Gastrocnemius medialis (tissue), 4 donors: ENCODE data around the gene PDE9A.

ENCODE experiments used
- POLR2A ChIP-seq, 2 donors: fragments of 450-650 bp; IDR thresholded peaks; one replicate each; pipeline ENCODE4 v1.6.1; 2017; ENCODE audit warnings: antibody characterized with exemption in 2 of 2, mild to moderate bottlenecking in 2 of 2, moderate library complexity in 2 of 2
- TF ChIP-seq, protein P1 (sequence below), 5 experiments: fragments of 450-650 bp in 3 of 5; fragments of 200-600 bp in 2 of 5; sonication (generic) in 2 of 5; IDR thresholded peaks in 4 of 5; conservative IDR thresholded peaks in 1 of 5; 1 replicate in 4 of 5; 2 replicates in 1 of 5; pipeline ENCODE4 v1.5.1; 2016 to 2019; ENCODE audit warnings: antibody characterized with exemption in 5 of 5, mild to moderate bottlenecking in 3 of 5, moderate library complexity in 3 of 5

DNA sequence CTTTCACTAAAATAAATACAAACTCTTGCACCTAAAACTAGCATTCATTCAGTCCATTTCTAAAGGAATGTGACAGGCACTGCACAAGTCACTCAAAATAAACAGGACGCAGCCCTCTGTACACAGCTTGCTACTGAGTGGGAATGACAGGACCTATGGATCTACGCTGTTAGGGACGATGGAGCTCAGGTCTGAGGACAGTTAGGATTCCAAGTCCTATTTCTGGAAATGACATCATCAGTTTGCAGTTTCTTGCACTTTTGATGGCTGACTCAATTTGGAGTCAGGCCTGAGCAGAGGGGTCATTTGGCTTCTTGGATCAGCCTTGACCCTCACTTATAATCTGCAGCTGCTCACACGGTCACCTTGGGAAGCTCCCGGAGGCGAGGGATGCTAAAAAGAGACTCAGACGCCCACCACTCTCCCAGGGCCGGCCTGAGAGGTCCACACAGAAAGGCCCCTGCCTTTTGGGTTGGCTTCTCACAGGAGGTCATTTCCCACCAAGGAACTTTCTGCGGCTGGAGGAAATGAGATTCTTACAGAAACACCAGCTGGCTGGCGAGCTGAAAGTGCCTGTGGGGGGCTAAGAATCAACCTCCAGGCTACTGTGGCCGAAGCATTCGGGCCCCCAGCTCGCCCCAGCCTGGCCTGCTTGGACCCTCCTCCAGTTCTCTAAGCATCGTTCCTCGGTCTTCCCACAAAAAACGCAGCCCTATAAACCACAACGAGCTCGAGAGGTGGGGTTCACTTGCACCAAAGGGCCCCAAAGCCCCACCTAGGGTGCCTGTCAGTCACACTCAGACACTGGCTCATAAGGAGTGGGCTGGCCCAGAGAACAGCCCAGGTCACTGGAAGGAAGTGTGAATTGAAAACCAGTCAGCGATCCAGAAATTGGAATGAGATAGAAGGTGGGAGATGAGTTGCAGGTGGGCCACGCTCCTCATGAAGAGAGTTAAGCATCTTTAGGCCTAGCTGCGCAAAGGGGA lies 8.9 kb upstream of the PDE9A start:
- TF ChIP-seq, protein P1, sequence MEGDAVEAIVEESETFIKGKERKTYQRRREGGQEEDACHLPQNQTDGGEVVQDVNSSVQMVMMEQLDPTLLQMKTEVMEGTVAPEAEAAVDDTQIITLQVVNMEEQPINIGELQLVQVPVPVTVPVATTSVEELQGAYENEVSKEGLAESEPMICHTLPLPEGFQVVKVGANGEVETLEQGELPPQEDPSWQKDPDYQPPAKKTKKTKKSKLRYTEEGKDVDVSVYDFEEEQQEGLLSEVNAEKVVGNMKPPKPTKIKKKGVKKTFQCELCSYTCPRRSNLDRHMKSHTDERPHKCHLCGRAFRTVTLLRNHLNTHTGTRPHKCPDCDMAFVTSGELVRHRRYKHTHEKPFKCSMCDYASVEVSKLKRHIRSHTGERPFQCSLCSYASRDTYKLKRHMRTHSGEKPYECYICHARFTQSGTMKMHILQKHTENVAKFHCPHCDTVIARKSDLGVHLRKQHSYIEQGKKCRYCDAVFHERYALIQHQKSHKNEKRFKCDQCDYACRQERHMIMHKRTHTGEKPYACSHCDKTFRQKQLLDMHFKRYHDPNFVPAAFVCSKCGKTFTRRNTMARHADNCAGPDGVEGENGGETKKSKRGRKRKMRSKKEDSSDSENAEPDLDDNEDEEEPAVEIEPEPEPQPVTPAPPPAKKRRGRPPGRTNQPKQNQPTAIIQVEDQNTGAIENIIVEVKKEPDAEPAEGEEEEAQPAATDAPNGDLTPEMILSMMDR (IDR thresholded peaks at IDR 0.05 in 4 of 5, conservative IDR thresholded peaks at IDR 0.05 in 1 of 5), result no peak
- TF ChIP-seq POLR2A (IDR thresholded peaks at IDR 0.05), result no peak
